LNCAP (cell line): ENCODE data around the gene PLXND1.

ENCODE experiments used
- TF ChIP-seq, protein P1 (sequence below): fragments of 450-650 bp; IDR thresholded peaks from 2 replicates; pipeline ENCODE4 v1.5.1; 2017; ENCODE audit warnings: mild to moderate bottlenecking

The PLXND1 gene

DNA sequence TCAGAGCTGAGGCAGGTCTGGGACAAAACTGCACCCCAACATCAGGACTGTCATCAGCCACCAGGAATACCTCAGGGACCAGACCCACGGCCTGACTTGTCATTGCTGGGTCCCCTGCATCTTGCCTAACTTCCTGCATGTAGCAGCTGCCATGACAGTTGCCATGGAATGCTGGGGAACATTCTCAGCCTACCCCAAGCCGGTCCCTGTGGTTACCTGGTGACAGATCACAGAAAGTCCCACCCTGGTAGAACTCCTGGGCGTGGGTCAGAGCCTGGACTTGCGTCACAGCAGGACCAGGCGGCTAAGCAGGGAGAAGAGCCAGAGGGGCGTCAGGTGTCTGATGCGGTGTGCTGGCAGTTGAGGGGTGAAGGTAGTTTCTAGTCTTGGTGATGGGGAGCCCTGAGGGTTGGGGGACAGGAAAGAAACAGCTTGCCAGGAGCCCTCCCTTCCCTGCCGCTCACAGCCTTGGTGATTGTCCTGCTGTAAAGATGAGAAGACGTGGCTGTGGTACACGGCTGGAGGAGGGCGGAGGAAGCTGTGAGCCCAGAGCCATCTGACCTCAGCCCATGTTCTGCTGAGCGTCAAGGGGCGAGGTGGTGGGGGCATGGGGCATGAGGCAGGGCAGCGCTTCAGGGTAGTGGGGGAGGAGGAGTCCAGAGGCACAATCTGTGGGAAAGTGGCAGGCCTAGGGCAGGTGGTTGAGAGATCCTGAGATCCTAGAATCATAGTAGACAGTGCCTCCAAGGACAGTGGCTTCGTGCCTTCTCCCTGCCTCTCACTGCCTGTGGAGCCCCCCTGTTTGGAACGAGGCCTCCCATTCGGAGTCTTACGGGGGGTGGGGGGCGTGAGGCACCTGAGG is 58.1 kb downstream of the PLXND1 start:
- TF ChIP-seq, protein P1, sequence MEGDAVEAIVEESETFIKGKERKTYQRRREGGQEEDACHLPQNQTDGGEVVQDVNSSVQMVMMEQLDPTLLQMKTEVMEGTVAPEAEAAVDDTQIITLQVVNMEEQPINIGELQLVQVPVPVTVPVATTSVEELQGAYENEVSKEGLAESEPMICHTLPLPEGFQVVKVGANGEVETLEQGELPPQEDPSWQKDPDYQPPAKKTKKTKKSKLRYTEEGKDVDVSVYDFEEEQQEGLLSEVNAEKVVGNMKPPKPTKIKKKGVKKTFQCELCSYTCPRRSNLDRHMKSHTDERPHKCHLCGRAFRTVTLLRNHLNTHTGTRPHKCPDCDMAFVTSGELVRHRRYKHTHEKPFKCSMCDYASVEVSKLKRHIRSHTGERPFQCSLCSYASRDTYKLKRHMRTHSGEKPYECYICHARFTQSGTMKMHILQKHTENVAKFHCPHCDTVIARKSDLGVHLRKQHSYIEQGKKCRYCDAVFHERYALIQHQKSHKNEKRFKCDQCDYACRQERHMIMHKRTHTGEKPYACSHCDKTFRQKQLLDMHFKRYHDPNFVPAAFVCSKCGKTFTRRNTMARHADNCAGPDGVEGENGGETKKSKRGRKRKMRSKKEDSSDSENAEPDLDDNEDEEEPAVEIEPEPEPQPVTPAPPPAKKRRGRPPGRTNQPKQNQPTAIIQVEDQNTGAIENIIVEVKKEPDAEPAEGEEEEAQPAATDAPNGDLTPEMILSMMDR: no peak

DNA sequence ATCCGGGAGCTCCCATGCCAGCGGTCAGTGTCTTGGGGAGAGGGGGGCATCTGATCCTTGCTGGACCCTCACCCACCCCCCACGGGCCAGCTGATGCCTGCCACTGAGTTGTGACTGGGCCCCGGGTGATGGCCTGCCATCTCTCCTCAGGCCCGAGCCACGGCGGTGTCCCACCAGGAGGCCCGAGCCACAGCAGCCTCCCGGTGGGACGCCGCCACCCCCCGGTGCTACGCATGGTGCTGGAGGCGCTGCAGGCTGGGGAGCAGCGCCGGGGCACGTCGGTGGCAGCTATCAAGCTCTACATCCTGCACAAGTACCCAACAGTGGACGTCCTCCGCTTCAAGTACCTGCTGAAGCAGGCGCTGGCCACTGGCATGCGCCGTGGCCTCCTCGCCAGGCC is 59.2 kb downstream of the PLXND1 start:
- TF ChIP-seq, protein P1: no peak

DNA sequence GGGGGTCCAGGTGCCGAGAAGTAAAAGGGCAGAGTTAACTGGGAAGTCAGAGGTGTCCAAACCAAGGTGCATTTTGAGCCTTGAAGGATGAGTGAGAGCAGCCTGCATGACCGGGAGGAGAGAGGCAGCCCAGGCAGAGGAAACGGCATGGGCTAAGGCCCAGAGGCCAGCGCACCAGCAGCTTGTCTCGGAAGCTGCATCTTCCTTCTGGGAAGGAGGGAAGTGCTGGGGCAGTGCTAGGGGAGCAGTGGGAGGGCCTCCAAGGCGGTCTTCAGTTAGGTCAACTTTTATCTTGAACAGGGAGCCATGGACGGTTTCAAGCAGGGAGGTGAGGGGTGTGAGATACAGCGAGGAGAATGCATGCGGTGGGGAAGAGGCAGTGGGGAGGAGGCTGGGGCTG is 62.5 kb downstream of the PLXND1 start:
- TF ChIP-seq, protein P1: no peak

DNA sequence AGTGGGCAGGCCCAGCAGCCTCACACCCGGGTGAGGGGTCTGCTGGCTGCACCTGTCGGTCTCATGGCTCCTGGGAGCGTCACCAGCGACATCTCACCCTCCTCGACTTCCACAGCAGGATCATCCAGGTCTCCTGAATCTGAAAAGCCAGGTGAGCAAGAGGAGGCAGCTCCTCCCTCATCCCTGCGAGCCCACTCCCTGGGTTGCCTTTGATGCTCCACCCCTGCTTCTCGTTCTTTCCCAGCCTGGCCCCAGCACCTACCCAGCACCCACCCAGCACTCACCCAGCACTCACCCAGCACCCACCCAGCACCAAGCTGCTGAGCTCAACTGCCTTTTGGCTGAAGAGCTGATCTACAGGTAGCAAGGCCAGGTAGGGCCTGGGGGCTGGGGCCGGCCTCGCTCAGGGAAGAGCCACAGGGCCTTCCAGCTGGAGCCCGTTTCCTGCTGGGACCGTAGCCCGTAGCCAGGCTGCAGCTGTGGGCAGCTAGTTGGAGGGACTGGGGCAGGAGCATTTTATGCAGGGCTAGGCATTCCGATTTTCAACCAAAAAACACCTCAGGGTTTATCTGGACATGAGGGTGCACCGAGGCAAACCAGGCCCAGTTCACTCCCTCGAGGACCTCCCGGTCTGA is 63.2 kb downstream of the PLXND1 start, which contains the start of gene H1-8:
Gene H1-8, plus strand, starts transcription at position 20 of the 635 bp plus-strand sequence. Its CDS starts 44 bp downstream, at position 64.
- TF ChIP-seq, protein P1: no peak

DNA sequence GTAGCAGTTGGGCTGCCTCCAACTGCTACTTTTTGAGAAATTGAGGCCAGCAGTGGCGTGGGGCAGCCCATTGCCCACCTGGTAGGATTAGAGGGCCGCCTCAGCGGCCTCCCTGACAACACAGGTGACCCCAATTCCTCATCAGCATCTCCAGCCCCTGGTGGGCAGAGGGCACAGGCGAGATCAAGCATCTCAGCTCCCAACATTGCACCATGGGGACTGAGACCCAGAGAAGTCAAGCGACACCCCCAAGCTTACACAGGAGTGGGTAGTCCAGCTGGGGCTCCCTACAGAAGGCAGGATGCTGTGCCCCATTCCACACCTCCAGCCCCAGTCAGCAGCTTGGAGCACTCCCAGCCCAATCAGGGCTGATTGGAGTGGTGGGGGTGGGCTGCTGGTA is 63.7 kb downstream of the PLXND1 start:
- TF ChIP-seq, protein P1: no peak

DNA sequence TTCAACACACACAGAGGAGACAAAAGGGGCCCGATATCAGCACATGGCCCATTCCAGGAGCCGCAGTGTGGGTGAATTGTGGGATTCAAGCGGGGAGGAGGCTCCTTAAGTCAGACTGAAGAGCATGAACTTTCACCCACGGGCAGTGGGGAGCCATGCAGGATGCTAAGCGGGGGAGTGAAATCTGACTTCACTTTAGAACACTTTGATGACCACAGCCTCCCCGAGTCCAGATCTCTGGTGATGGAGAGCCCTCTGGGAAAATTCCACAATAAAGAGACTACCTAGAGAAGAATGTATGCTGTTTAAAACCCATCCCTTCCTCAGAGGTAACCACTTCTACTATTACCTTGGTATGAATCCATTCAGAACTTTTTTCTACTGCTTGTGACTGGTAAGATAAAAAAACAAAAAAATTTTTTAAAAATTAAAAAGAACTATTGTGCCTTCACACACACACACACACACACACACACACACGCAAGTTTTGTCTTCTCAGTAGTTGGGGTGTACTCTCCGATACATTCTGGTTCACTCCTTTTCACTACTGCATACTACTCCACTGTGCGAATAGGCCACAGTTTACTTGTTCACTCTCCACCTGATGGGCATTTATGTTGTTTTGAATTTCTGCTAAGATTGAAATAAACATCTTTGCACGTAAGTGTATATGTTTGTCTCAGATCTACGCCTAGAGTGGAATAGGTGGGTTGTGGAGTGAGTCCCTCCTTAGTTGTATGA is 65.5 kb downstream of the PLXND1 start:
- TF ChIP-seq, protein P1: no peak

DNA sequence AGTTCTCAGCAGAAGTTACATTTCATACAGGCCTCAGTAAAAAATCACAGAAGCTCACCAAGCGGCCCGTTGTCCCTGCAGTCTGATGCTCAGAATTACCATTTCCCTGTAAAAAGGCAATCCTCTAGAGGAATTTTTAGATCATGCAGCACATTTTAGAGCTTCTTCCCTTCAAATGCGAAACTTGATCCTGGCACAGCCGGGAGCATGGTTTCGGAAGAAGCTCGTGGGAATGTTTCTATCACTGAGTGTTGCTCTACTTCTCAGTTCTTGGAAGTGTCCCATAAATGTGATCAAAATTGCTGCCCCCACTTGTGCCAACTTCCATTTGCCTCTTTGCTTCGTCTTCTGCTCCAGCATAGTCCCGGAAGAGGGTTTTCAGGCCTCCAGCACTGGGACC is 67.3 kb downstream of the PLXND1 start:
- TF ChIP-seq, protein P1: no peak
